Measurements from ENCODE around the gene ZBTB11.

DNA sequence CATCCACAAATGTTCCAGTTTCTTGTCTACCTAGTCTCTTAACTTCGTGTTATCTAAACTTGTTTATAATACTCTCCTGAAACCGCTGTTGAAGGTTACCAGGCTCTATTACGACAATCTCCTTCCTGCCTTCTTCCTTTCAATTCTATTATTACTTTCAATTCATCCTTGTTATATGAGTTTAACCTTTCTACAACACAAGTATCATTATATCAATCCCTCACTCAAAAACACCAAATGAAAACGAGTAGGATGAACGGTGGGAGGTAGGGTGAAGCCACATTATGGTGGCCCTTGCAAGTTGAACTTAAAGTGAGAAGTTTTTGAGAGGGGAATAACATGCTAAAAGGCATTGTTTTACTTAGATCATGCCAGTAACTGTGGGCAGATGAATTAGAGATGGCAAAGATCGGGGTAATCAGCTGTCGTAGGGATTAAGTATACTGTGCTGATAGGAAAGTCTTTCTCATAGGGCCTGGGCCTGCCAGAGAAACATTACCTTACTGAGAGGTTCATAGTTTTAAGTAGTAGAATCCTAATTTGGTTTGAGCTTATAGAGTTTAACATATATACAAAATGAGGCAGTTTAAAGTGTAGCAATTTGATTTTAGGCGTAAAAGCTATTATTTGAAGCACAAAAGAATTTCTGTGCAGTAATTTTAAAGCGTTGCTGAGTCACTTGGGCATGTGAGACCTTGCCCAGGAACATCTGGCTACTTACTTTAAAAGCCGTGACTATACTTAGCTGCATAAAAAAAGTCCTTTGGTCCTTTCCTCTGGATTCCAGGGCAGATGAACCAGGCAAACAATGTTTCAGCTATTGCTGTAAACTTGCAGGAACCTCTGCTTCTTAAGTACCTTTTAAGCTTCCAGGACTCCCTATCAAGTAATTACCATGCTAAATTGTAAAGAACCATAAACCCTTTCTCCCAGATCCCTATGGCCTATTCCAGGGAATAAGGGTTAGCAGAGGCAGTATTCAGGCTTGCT is 44.2 kb upstream of the ZBTB11 start:
- no peak for TF ChIP-seq EZH2 (IDR thresholded peaks at IDR 0.05; ENCODE audit: borderline replicate concordance)
- TF ChIP-seq, protein P1, sequence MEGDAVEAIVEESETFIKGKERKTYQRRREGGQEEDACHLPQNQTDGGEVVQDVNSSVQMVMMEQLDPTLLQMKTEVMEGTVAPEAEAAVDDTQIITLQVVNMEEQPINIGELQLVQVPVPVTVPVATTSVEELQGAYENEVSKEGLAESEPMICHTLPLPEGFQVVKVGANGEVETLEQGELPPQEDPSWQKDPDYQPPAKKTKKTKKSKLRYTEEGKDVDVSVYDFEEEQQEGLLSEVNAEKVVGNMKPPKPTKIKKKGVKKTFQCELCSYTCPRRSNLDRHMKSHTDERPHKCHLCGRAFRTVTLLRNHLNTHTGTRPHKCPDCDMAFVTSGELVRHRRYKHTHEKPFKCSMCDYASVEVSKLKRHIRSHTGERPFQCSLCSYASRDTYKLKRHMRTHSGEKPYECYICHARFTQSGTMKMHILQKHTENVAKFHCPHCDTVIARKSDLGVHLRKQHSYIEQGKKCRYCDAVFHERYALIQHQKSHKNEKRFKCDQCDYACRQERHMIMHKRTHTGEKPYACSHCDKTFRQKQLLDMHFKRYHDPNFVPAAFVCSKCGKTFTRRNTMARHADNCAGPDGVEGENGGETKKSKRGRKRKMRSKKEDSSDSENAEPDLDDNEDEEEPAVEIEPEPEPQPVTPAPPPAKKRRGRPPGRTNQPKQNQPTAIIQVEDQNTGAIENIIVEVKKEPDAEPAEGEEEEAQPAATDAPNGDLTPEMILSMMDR (IDR thresholded peaks at IDR 0.05; ENCODE audit: poor library complexity): no peak
- no peak for TF ChIP-seq EZH2phosphoT487 (IDR thresholded peaks at IDR 0.05; ENCODE audit: low read depth, severe bottlenecking, unreplicated experiment)

Measured in hepatocyte (in vitro differentiated cells).